Activated gamma-delta T cell treated with anti-CD3 and anti-CD28 coated beads, Interleukin-2, amount 50 U/mL, for 16 hours (primary cell): ENCODE results near the gene VCY1B.
"Not testable (repeated sequence)": the region's sequence is repeated elsewhere in the genome, so short reads cannot be mapped to it uniquely, and the experiment has no call there.

Source experiments
- DNase-seq: peaks from one replicate; pipeline ENCODE4 v3.0.0-alpha.2; 2020; ENCODE audit warnings: low read depth

The VCY1B gene

GRCh38 chrY:14055927-14056326 is at the start of gene VCY1B:
TSS of gene VCY1B (plus strand) at chrY:14056227. CDS start at chrY:14056290, 63 bp downstream.
- not testable (repeated sequence) for DNase-seq

DNA sequence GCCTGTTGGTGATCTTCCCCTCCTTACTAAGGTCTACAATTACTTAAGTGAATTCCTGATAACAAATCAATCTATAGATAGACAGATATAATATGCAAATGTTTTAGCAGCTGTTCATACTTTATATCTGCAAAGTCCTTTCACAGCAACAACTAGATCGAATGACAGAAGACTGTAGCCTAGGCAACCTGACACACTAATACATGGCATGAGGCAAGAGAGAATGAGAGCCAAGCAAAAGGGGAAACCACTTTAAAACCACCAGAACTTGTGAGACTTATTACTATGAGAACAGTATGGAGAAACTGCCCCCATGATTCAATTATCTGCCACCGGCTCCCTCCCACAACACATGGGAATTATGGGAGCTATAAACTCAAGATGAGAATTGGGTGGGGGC is 44.1 kb upstream of the VCY1B start:
- DNase-seq, result not testable (repeated sequence)

DNA sequence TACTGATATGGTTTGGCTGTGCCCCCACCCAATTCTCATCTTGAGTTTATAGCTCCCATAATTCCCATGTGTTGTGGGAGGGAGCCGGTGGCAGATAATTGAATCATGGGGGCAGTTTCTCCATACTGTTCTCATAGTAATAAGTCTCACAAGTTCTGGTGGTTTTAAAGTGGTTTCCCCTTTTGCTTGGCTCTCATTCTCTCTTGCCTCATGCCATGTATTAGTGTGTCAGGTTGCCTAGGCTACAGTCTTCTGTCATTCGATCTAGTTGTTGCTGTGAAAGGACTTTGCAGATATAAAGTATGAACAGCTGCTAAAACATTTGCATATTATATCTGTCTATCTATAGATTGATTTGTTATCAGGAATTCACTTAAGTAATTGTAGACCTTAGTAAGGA is 25.6 kb upstream of the VCY1B start:
- not testable (repeated sequence) for DNase-seq

- no peak for DNase-seq
Observed at GRCh38 chrY:14085877-14086276, 29.9 kb downstream of the VCY1B start.
